Kidney (tissue), 14 donors: ENCODE data around the gene ISM1. TPM values are rescaled to one million over a fixed set of nuclear protein-coding genes. Genes with fewer than 3 reads are reported as not detected.

Experiments
- DNase-seq, 5 donors: peaks; one replicate each; pipeline ENCODE4 v3.0.0-alpha.2; 2013 to 2020
- FAIRE-seq: peaks from 2 replicates; lab custom pipeline; 2012; peaks lifted over from hg19 to GRCh38; lab: Jason Lieb, UNC
- H3K27ac ChIP-seq, 2 donors: one replicate each; pipeline ENCODE4 v1.7.0; 2013; ENCODE audit warnings: low read depth in 2 of 2, low read length in 2 of 2, inconsistent platforms in 1 of 2
- H3K27me3 ChIP-seq: one replicate; pipeline ENCODE4 v1.7.1; 2013; ENCODE audit warnings: low read length, inconsistent platforms; ENCODE audit not compliant: control insufficient read depth, insufficient read depth
- H3K36me3 ChIP-seq, 3 donors: one replicate each; pipeline versions ENCODE4 v1.7.0 to v1.7.1; 2013; ENCODE audit warnings: low read length in 3 of 3, control low read depth in 1 of 3, inconsistent platforms in 1 of 3; ENCODE audit not compliant: insufficient read depth in 3 of 3, control insufficient read depth in 2 of 3
- H3K4me1 ChIP-seq, 3 donors: one replicate each; pipeline versions ENCODE4 v1.7.0 to v1.7.1; 2013; ENCODE audit warnings: low read length in 3 of 3, inconsistent platforms in 1 of 3, low read depth in 1 of 3; ENCODE audit not compliant: control insufficient read depth in 2 of 3, insufficient read depth in 2 of 3
- H3K4me3 ChIP-seq, 3 donors: one replicate each; pipeline versions ENCODE4 v1.7.0 to v1.8.1; 2013; ENCODE audit warnings: low read length in 3 of 3, control low read depth in 1 of 3, inconsistent platforms in 1 of 3
- H3K9ac ChIP-seq, 3 donors: one replicate each; pipeline versions ENCODE4 v1.7.0 to v1.7.1; 2013; ENCODE audit warnings: low read length in 3 of 3, control low read depth in 1 of 3, inconsistent platforms in 1 of 3
- H3K9me3 ChIP-seq, 3 donors: one replicate each; pipeline versions ENCODE4 v1.7.0 to v1.7.1; 2013; ENCODE audit warnings: low read length in 3 of 3, control low read depth in 1 of 3, inconsistent platforms in 1 of 3; ENCODE audit not compliant: control insufficient read depth in 2 of 3, insufficient read depth in 1 of 3
- CTCF ChIP-seq: IDR thresholded peaks from 3 replicates; pipeline ENCODE4 v1.5.1; 2012; ENCODE audit warnings: mild to moderate bottlenecking, moderate library complexity, borderline replicate concordance; ENCODE audit not compliant: insufficient read depth; ENCODE audit errors: extremely low read depth
- intact Hi-C: fragments of 100-400 bp; cut with DNase I; formaldehyde crosslinking; loops from one replicate; pipeline ENCODE4 v1.11.1; 2022
- polyA plus RNA-seq: library from polyadenylated mRNA; stranded (reverse); fragments of 350-450 nt; fragmentation: Illumina TruSeq; extraction: RNeasy Lipid Tissue Mini Kit (QIAGEN cat#74804); gene quantifications from one replicate; pipeline ENCODE4 v1.2.3, GENCODE V29; 2014; ENCODE audit warnings: low read depth, low replicate concordance; ENCODE audit not compliant: insufficient read depth
- total RNA-seq: library from RNA; stranded (reverse); fragmentation: NEBNext Ultra II Directional; extraction: Animal tissue kit (Norgen Biotek cat#: 25700); gene quantifications from one replicate; pipeline ENCODE4 v1.2.1, GENCODE V29; 2021
- donor health status: control.
- donor health status: control.
- donor health status: control.
- donor health status: control.
- donor health status: control.
- donor health status: DM: yes; HTN: yes; CAD: no.
- donor health status: Normal renal cell carcinoma (clear cell type).

ISM1 gene
- total and polyA plus RNA-seq, 2 donors from 2014 or later, result 2.0 to 2.6 TPM

GRCh38 chr20:13236990-13237720, 16.1 kb downstream of the ISM1 start:
- no peak overlapping the region for H3K4me3 ChIP-seq
- H3K4me1 ChIP-seq, result no peaks in the 10 kb centered on the region
- intact Hi-C loops, result no loop called here
- TF ChIP-seq CTCF, result no peak
- no peak overlapping the region for H3K9ac ChIP-seq
- H3K27me3 ChIP-seq, result no peaks in the 10 kb centered on the region
- no peaks in the 10 kb centered on the region for H3K36me3 ChIP-seq
- H3K9me3 ChIP-seq, result no peaks in the 10 kb centered on the region
- H3K27ac ChIP-seq, result no peak overlapping the region
- no peak for FAIRE-seq
- no peak for DNase-seq

GRCh38 chr20:13238001-13238653, 17.1 kb downstream of the ISM1 start:
- Histone ChIP-seq H3K4me1 (no peaks in the 10 kb centered on the region), H3K9me3 (no peaks in the 10 kb centered on the region), H3K9ac (no peak overlapping the region), H3K36me3 (no peaks in the 10 kb centered on the region), H3K4me3 (no peak overlapping the region), H3K27ac (no peak overlapping the region), H3K27me3 (no peaks in the 10 kb centered on the region)
- DNase-seq, result no peak
- TF ChIP-seq CTCF, result no peak
- intact Hi-C loops, result no loop called here
- FAIRE-seq, result no peak

GRCh38 chr20:13243826-13244376, 22.8 kb downstream of the ISM1 start:
- H3K4me1 ChIP-seq, result no peaks in the 10 kb centered on the region
- no peak for TF ChIP-seq CTCF
- DNase-seq (no peak), FAIRE-seq (no peak)
- no peaks in the 10 kb centered on the region for H3K9me3 ChIP-seq
- no peaks in the 10 kb centered on the region for H3K36me3 ChIP-seq
- no peak overlapping the region for H3K27ac ChIP-seq
- H3K9ac ChIP-seq, result no peak overlapping the region
- H3K4me3 ChIP-seq, result no peak overlapping the region
- intact Hi-C loops, result no loop called here
- H3K27me3 ChIP-seq, result no peaks in the 10 kb centered on the region
